Measurements from ENCODE around the gene ZMIZ1.

The ZMIZ1 gene

GRCh38 chr10:79165070-79165778 lies 96.5 kb downstream of the ZMIZ1 start:
- Histone ChIP-seq H3K9ac (ENCODE audit: low read length) (peak overlapping the region; percentile 65), H2AK5ac (ENCODE audit: low read length, severe bottlenecking) (no peak overlapping the region), H3K14ac (ENCODE audit: low read length in 2 of 2) (no peak overlapping the region), H3K27ac (ENCODE audit: low read length, poor library complexity, severe bottlenecking) (no peak overlapping the region), H3K4me1 (ENCODE audit: control insufficient read depth, insufficient read depth, low read depth, low read length) (peaks cover 51% of the 10 kb centered on the region), H3K18ac (ENCODE audit: low read depth in 1 of 2, low read length in 2 of 2) (no peak overlapping the region), H3K4me3 (ENCODE audit: insufficient read depth in 1 of 2, low read depth in 1 of 2, low read length in 2 of 2) (no peak overlapping the region), H3K23ac (ENCODE audit: low read length in 2 of 2) (no peak overlapping the region), H4K8ac (ENCODE audit: low read length) (no peak overlapping the region), H2BK120ac (ENCODE audit: low read depth, low read length) (no peak overlapping the region), H3K27me3 (ENCODE audit: control insufficient read depth in 1 of 2, insufficient read depth in 1 of 2, low read length in 2 of 2) (no peaks in the 10 kb centered on the region), H3K9me3 (ENCODE audit: control insufficient read depth, low read length) (no peaks in the 10 kb centered on the region), H4K91ac (ENCODE audit: low read length) (peak overlapping the region; percentile 40), H3K4ac (ENCODE audit: low read depth in 1 of 2, low read length in 2 of 2) (no peak overlapping the region), H2BK12ac (ENCODE audit: low read length in 2 of 2) (no peak overlapping the region), H2AFZ (ENCODE audit: low read depth, low read length) (no peak overlapping the region), H3K4me2 (ENCODE audit: low read length, poor library complexity, severe bottlenecking) (no peak overlapping the region), H2BK5ac (ENCODE audit: low read depth, low read length, poor library complexity, severe bottlenecking) (no peak overlapping the region), H3K79me1 (replicated peaks; ENCODE audit: low read length, poor library complexity, severe bottlenecking) (peaks cover 60% of the 10 kb centered on the region), H3K36me3 (ENCODE audit: control insufficient read depth in 1 of 2, insufficient read depth in 2 of 2, low read depth in 1 of 2, low read length in 2 of 2) (peaks cover 73 to 91% of the 10 kb centered on the region in 2 experiments), H2BK15ac (ENCODE audit: low read depth, poor library complexity, severe bottlenecking) (no peak overlapping the region)
- no peak for DNase-seq
- WGBS = 89% methylated on average over 11 of the region's 11 CpGs

GRCh38 chr10:79166312-79166721 lies 97.6 kb downstream of the ZMIZ1 start:
- no peak overlapping the region for H2BK15ac ChIP-seq (ENCODE audit: low read depth, poor library complexity, severe bottlenecking)
- no peak overlapping the region for H2AK5ac ChIP-seq (ENCODE audit: low read length, severe bottlenecking)
- H3K18ac ChIP-seq (ENCODE audit: low read depth in 1 of 2, low read length in 2 of 2) = no peak overlapping the region
- no peak overlapping the region for H2BK5ac ChIP-seq (ENCODE audit: low read depth, low read length, poor library complexity, severe bottlenecking)
- H2BK12ac ChIP-seq (ENCODE audit: low read length in 2 of 2) = no peak overlapping the region
- no peak for DNase-seq
- H3K4me1 ChIP-seq (ENCODE audit: control insufficient read depth, insufficient read depth, low read depth, low read length) = peaks cover 44% of the 10 kb centered on the region
- no peak overlapping the region for H3K14ac ChIP-seq (ENCODE audit: low read length in 2 of 2)
- no peak overlapping the region for H3K4me2 ChIP-seq (ENCODE audit: low read length, poor library complexity, severe bottlenecking)
- peaks cover 69% of the 10 kb centered on the region for H3K79me1 ChIP-seq (replicated peaks; ENCODE audit: low read length, poor library complexity, severe bottlenecking)
- H2BK120ac ChIP-seq (ENCODE audit: low read depth, low read length) = no peak overlapping the region
- H4K8ac ChIP-seq (ENCODE audit: low read length) = peak overlapping the region; percentile 33
- no peak overlapping the region for H3K4me3 ChIP-seq (ENCODE audit: insufficient read depth in 1 of 2, low read depth in 1 of 2, low read length in 2 of 2)
- H3K23ac ChIP-seq (ENCODE audit: low read length in 2 of 2) = no peak overlapping the region
- H3K9ac ChIP-seq (ENCODE audit: low read length) = no peak overlapping the region
- H2AFZ ChIP-seq (ENCODE audit: low read depth, low read length) = no peak overlapping the region
- no peaks in the 10 kb centered on the region for H3K27me3 ChIP-seq (ENCODE audit: control insufficient read depth in 1 of 2, insufficient read depth in 1 of 2, low read length in 2 of 2)
- no peak overlapping the region for H3K4ac ChIP-seq (ENCODE audit: low read depth in 1 of 2, low read length in 2 of 2)
- no peaks in the 10 kb centered on the region for H3K9me3 ChIP-seq (ENCODE audit: control insufficient read depth, low read length)
- 92% methylated on average over 5 of the region's 7 CpGs for WGBS
- no peak overlapping the region for H3K27ac ChIP-seq (ENCODE audit: low read length, poor library complexity, severe bottlenecking)
- peaks cover 84 to 94% of the 10 kb centered on the region in 2 experiments for H3K36me3 ChIP-seq (ENCODE audit: control insufficient read depth in 1 of 2, insufficient read depth in 2 of 2, low read depth in 1 of 2, low read length in 2 of 2)
- peak overlapping the region; percentile 1 for H4K91ac ChIP-seq (ENCODE audit: low read length)

GRCh38 chr10:79166741-79167140 lies 98.0 kb downstream of the ZMIZ1 start:
- Histone ChIP-seq H2BK120ac (ENCODE audit: low read depth, low read length) (no peak overlapping the region), H3K23ac (ENCODE audit: low read length in 2 of 2) (no peak overlapping the region), H3K4me2 (ENCODE audit: low read length, poor library complexity, severe bottlenecking) (no peak overlapping the region), H3K4me1 (ENCODE audit: control insufficient read depth, insufficient read depth, low read depth, low read length) (peaks cover 47% of the 10 kb centered on the region), H3K36me3 (ENCODE audit: control insufficient read depth in 1 of 2, insufficient read depth in 2 of 2, low read depth in 1 of 2, low read length in 2 of 2) (peaks cover 88 to 96% of the 10 kb centered on the region in 2 experiments), H3K27ac (ENCODE audit: low read length, poor library complexity, severe bottlenecking) (no peak overlapping the region), H2BK15ac (ENCODE audit: low read depth, poor library complexity, severe bottlenecking) (no peak overlapping the region), H3K79me1 (replicated peaks; ENCODE audit: low read length, poor library complexity, severe bottlenecking) (peaks cover 73% of the 10 kb centered on the region), H2AFZ (ENCODE audit: low read depth, low read length) (no peak overlapping the region), H3K9ac (ENCODE audit: low read length) (no peak overlapping the region), H3K14ac (ENCODE audit: low read length in 2 of 2) (no peak overlapping the region), H3K4me3 (ENCODE audit: insufficient read depth in 1 of 2, low read depth in 1 of 2, low read length in 2 of 2) (no peak overlapping the region), H2AK5ac (ENCODE audit: low read length, severe bottlenecking) (no peak overlapping the region), H2BK5ac (ENCODE audit: low read depth, low read length, poor library complexity, severe bottlenecking) (no peak overlapping the region), H3K27me3 (ENCODE audit: control insufficient read depth in 1 of 2, insufficient read depth in 1 of 2, low read length in 2 of 2) (no peaks in the 10 kb centered on the region), H4K91ac (ENCODE audit: low read length) (no peak overlapping the region), H2BK12ac (ENCODE audit: low read length in 2 of 2) (no peak overlapping the region), H3K18ac (ENCODE audit: low read depth in 1 of 2, low read length in 2 of 2) (no peak overlapping the region), H3K9me3 (ENCODE audit: control insufficient read depth, low read length) (no peaks in the 10 kb centered on the region), H4K8ac (ENCODE audit: low read length) (no peak overlapping the region), H3K4ac (ENCODE audit: low read depth in 1 of 2, low read length in 2 of 2) (no peak overlapping the region)
- WGBS = 97% methylated on average over 10 of the region's 10 CpGs
- DNase-seq = no peak

- no peaks in the 10 kb centered on the region for H3K27me3 ChIP-seq (ENCODE audit: control insufficient read depth in 1 of 2, insufficient read depth in 1 of 2, low read length in 2 of 2)
- peaks cover 75% of the 10 kb centered on the region for H3K79me1 ChIP-seq (replicated peaks; ENCODE audit: low read length, poor library complexity, severe bottlenecking)
- no peak for DNase-seq
- no peak overlapping the region for H2AK5ac ChIP-seq (ENCODE audit: low read length, severe bottlenecking)
- no peak overlapping the region for H4K8ac ChIP-seq (ENCODE audit: low read length)
- no peak overlapping the region for H3K18ac ChIP-seq (ENCODE audit: low read depth in 1 of 2, low read length in 2 of 2)
- no peak overlapping the region for H3K23ac ChIP-seq (ENCODE audit: low read length in 2 of 2)
- no peak overlapping the region for H3K4ac ChIP-seq (ENCODE audit: low read depth in 1 of 2, low read length in 2 of 2)
- H3K27ac ChIP-seq (ENCODE audit: low read length, poor library complexity, severe bottlenecking) = no peak overlapping the region
- peaks cover 42% of the 10 kb centered on the region for H3K4me1 ChIP-seq (ENCODE audit: control insufficient read depth, insufficient read depth, low read depth, low read length)
- no peak overlapping the region for H2BK120ac ChIP-seq (ENCODE audit: low read depth, low read length)
- H3K4me3 ChIP-seq (ENCODE audit: insufficient read depth in 1 of 2, low read depth in 1 of 2, low read length in 2 of 2) = no peak overlapping the region
- H2BK15ac ChIP-seq (ENCODE audit: low read depth, poor library complexity, severe bottlenecking) = no peak overlapping the region
- H3K9me3 ChIP-seq (ENCODE audit: control insufficient read depth, low read length) = no peaks in the 10 kb centered on the region
- no peak overlapping the region for H2BK12ac ChIP-seq (ENCODE audit: low read length in 2 of 2)
- no peak overlapping the region for H3K4me2 ChIP-seq (ENCODE audit: low read length, poor library complexity, severe bottlenecking)
- H2BK5ac ChIP-seq (ENCODE audit: low read depth, low read length, poor library complexity, severe bottlenecking) = no peak overlapping the region
- no peak overlapping the region for H3K9ac ChIP-seq (ENCODE audit: low read length)
- peaks cover 90 to 93% of the 10 kb centered on the region in 2 experiments for H3K36me3 ChIP-seq (ENCODE audit: control insufficient read depth in 1 of 2, insufficient read depth in 2 of 2, low read depth in 1 of 2, low read length in 2 of 2)
- WGBS = 82% methylated on average over 6 of the region's 8 CpGs
- no peak overlapping the region for H4K91ac ChIP-seq (ENCODE audit: low read length)
- no peak overlapping the region for H2AFZ ChIP-seq (ENCODE audit: low read depth, low read length)
- no peak overlapping the region for H3K14ac ChIP-seq (ENCODE audit: low read length in 2 of 2)
Observed at GRCh38 chr10:79167537-79167936, 98.8 kb downstream of the ZMIZ1 start.

Measured in mesenchymal stem cell (in vitro differentiated cells and primary cell).